ENCODE data around the gene MRPS31. TPM values are rescaled to one million over a fixed set of nuclear protein-coding genes. Genes with fewer than 3 reads are reported as not detected.
A peak's percentile ranks its signal among the peaks of the same experiment; 100 is the strongest.
"Not testable (repeated sequence)": the region's sequence is repeated elsewhere in the genome, so short reads cannot be mapped to it uniquely, and the experiment has no call there.

Gene MRPS31
- polyA plus RNA-seq, 3 donors = 9.5 to 11.4 (median 11.3) TPM

DNA sequence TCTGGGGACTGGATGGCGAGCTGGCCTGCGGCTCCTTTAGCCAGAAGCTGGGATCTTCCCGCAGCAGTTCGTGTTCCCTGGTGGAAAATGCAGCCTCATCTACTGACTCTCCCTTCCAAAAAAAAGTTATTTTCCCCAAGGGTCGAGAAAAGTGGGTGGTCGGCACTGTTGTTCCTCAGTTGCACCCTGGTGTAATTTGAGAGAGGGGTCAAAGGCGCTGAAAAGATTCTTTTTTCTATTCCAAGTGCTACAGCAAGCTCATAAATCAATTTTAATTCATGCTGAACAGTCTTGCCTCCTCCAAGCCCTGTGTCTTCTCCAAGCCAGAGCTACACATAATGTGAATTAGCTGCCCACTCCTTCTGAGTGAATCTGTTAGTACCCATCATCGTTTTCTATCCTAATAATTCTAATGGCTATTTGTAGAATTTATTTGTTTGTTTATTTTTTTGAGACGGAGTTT is 19.2 kb upstream of the MRPS31 start:
- H3K27ac ChIP-seq (ENCODE audit: low read depth in 1 of 2, low read length in 2 of 2) = no peak overlapping the region
- no peaks in the 10 kb centered on the region for H3K9me3 ChIP-seq (replicated peaks in 1 of 2; ENCODE audit: control insufficient read depth in 1 of 2, insufficient read depth in 1 of 2, low read length in 2 of 2)
- H3K36me3 ChIP-seq (replicated peaks in 1 of 2; ENCODE audit: control insufficient read depth in 1 of 2, insufficient read depth in 2 of 2, low read length in 2 of 2) = no peaks in the 10 kb centered on the region
- intact Hi-C loops (cut with micrococcal nuclease) = no loop called here
- H2AFZ ChIP-seq (ENCODE audit: insufficient read depth, low read depth, low read length, poor library complexity, severe bottlenecking) = peak overlapping the region; percentile 91
- Mint-ChIP-seq H3K4me3 (peak overlapping the region; percentile 82 to 85), H3K27ac (peak overlapping the region in 2 of 7 donors; percentile 16 to 50), H3K36me3 (peaks cover 1 to 15% of the 10 kb centered on the region in 2 donors), H3K9me3 (peaks cover 0 to 2% (median 0%) of the 10 kb centered on the region in 7 donors), H3K4me1 (peaks cover 22% of the 10 kb centered on the region), H3K27me3 (ENCODE audit: low read depth in 3 of 3) (peaks cover 0 to 6% (median 0%) of the 10 kb centered on the region in 3 donors)
- no peaks in the 10 kb centered on the region for H3K79me2 ChIP-seq (ENCODE audit: insufficient read depth, low read length)
- H3K4me2 ChIP-seq (replicated peaks; ENCODE audit: extremely low read depth, low read length, poor library complexity, severe bottlenecking) = peak overlapping the region; percentile 92
- H3K27me3 ChIP-seq (ENCODE audit: control insufficient read depth in 2 of 2, insufficient read depth in 2 of 2, low read length in 2 of 2) = no peaks in the 10 kb centered on the region
- no peak for DNase-seq
- H3K4me1 ChIP-seq (ENCODE audit: control insufficient read depth in 1 of 2, insufficient read depth in 2 of 2, low read length in 2 of 2) = peaks cover 12 to 16% of the 10 kb centered on the region in 2 donors
- TF ChIP-seq, protein P1, sequence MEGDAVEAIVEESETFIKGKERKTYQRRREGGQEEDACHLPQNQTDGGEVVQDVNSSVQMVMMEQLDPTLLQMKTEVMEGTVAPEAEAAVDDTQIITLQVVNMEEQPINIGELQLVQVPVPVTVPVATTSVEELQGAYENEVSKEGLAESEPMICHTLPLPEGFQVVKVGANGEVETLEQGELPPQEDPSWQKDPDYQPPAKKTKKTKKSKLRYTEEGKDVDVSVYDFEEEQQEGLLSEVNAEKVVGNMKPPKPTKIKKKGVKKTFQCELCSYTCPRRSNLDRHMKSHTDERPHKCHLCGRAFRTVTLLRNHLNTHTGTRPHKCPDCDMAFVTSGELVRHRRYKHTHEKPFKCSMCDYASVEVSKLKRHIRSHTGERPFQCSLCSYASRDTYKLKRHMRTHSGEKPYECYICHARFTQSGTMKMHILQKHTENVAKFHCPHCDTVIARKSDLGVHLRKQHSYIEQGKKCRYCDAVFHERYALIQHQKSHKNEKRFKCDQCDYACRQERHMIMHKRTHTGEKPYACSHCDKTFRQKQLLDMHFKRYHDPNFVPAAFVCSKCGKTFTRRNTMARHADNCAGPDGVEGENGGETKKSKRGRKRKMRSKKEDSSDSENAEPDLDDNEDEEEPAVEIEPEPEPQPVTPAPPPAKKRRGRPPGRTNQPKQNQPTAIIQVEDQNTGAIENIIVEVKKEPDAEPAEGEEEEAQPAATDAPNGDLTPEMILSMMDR (IDR thresholded peaks at IDR 0.05) = no peak
- 0% methylated on average over 2 of the region's 9 CpGs for WGBS (ENCODE audit: insufficient coverage)
- no peaks in the 10 kb centered on the region for H4K20me1 ChIP-seq (ENCODE audit: insufficient read depth, low read length)
- H3K4me3 ChIP-seq (replicated peaks in 1 of 3; ENCODE audit: low read depth in 2 of 3, low read length in 3 of 3) = peak overlapping the region; percentile 47 to 80 (median 52)
- peak overlapping the region; percentile 62 for H3K9ac ChIP-seq (ENCODE audit: insufficient read depth, low read length, poor library complexity, severe bottlenecking)

DNA sequence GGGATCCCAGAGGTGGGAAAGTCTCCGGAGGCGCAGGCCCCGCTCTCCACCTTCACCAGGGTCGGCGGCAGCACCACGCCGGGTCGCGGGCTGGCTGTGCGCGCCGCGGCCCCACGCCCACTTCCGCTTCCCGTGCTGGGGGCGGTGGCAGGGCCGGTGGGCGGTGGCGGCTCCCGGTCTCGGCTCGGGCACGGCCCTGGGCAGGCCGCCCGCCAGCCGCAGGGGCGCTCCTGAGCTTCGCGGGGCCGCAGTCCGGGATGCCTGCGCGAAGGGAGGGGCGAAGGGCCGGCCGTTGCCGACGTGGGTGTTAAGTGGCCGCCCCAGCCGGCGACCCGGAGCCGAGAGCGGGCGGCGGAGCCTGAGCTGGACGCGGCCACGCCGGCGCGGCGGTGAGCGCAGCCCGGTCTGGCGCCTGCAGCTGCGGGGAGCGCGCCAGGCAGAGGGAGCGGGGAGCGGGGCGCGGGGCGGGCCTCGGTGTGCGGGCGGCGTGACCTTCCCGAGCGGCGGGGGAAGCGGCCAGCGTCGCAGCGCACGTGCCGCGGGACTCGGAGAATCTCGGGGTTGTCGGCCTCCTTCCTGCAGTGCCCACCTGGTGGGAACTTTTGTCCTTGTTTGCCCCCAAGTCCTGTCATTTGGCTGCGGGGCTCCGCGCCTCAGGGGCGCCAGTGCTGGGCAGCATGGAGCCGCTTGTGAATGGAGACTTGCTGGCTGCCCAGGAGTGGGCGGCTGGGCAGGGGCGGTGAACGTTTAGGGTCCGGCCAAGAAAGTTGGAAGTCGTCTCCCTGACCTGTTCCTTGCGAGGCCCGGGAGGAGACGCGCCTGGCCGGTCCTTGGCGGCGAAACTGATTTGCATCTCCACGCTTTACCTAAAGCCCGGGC is 18.5 kb upstream of the MRPS31 start, which contains the start of gene SLC25A15:
Gene SLC25A15 (plus strand): TSS at position 337 of the 879 bp plus-strand sequence. CDS start 3,616 bp downstream, outside the sequence.
- H3K36me3 Mint-ChIP-seq = peaks cover 0 to 9% of the 10 kb centered on the region in 2 donors
- H3K27me3 ChIP-seq (ENCODE audit: control insufficient read depth in 2 of 2, insufficient read depth in 2 of 2, low read length in 2 of 2) = no peaks in the 10 kb centered on the region
- intact Hi-C loops (cut with micrococcal nuclease) = loop anchor here in 1 of 2 donors (10.0 kb wide), 2 partner anchors 125 to 275 kb away; partner anchors contain the start of genes FOXO1 and WBP4
- H3K4me3 ChIP-seq (replicated peaks in 1 of 3; ENCODE audit: low read depth in 2 of 3, low read length in 3 of 3) = peak within 1 kb of the TSS; percentile 47 to 80 (median 52)
- H4K20me1 ChIP-seq (ENCODE audit: insufficient read depth, low read length) = no peaks in the 10 kb centered on the region
- H3K9me3 Mint-ChIP-seq = peaks cover 0 to 2% (median 0%) of the 10 kb centered on the region in 7 donors
- no peaks in the 10 kb centered on the region for H3K9me3 ChIP-seq (replicated peaks in 1 of 2; ENCODE audit: control insufficient read depth in 1 of 2, insufficient read depth in 1 of 2, low read length in 2 of 2)
- TF ChIP-seq, protein P1 (IDR thresholded peaks at IDR 0.05) = peak; percentile 29
- peak within 1 kb of the TSS; percentile 92 for H3K4me2 ChIP-seq (replicated peaks; ENCODE audit: extremely low read depth, low read length, poor library complexity, severe bottlenecking)
- H3K79me2 ChIP-seq (ENCODE audit: insufficient read depth, low read length) = no peaks in the 10 kb centered on the region
- peak within 1 kb of the TSS; percentile 62 for H3K9ac ChIP-seq (ENCODE audit: insufficient read depth, low read length, poor library complexity, severe bottlenecking)
- H3K4me1 ChIP-seq (ENCODE audit: control insufficient read depth in 1 of 2, insufficient read depth in 2 of 2, low read length in 2 of 2) = peaks cover 16 to 20% of the 10 kb centered on the region in 2 donors
- peak within 1 kb of the TSS; percentile 16 to 62 for H3K27ac ChIP-seq (ENCODE audit: low read depth in 1 of 2, low read length in 2 of 2)
- H3K27me3 Mint-ChIP-seq (ENCODE audit: low read depth in 3 of 3) = peaks cover 0 to 6% (median 0%) of the 10 kb centered on the region in 3 donors
- peak within 1 kb of the TSS; percentile 82 to 85 for H3K4me3 Mint-ChIP-seq
- H3K4me1 Mint-ChIP-seq = peaks cover 24% of the 10 kb centered on the region
- peak within 1 kb of the TSS; percentile 91 for H2AFZ ChIP-seq (ENCODE audit: insufficient read depth, low read depth, low read length, poor library complexity, severe bottlenecking)
- peak within 1 kb of the TSS; percentile 21 to 79 (median 42) for H3K27ac Mint-ChIP-seq
- no peaks in the 10 kb centered on the region for H3K36me3 ChIP-seq (replicated peaks in 1 of 2; ENCODE audit: control insufficient read depth in 1 of 2, insufficient read depth in 2 of 2, low read length in 2 of 2)
- under 1% methylated on average over 101 of the region's 101 CpGs for WGBS (ENCODE audit: insufficient coverage)
- DNase-seq = peak; percentile 70 to 71 (median 71)

DNA sequence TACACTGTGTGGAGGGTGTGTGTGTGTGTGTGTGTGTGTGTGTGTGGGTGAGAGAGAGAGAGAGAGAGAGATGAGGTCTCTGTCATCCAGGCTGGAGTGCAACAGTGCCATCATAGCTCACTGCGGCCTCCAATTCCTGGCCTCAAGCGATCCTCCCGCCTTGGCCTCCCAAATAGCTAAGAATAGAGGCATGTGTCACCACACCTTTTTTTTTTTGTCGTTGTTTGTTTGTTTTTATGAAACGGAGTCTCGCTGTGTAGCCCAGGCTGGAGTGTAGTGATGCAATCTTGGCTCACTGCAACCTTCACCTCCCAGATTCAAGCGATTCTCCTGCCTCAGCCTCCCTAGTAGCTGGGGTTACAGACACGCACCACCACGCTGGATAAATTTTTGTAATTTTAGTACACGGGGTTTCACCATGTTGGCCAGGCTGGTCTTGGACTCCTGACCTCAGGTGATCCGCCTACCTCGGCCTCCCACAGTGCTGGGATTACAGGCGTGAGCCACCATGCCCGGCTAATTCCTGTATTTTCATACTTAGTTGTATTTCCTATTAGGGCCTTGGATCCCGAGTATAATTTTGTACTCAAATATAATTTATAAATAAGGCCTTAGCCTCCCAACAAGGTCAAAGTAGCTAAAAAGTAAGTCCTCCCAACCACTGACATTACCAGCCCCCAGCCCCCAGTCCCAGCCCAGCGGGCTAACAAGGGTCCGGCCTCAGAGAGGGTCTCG is 17.7 kb upstream of the MRPS31 start:
- peak overlapping the region; percentile 92 for H3K4me2 ChIP-seq (replicated peaks; ENCODE audit: extremely low read depth, low read length, poor library complexity, severe bottlenecking)
- Mint-ChIP-seq H3K4me1 (peaks cover 32% of the 10 kb centered on the region), H3K4me3 (peak overlapping the region; percentile 35 to 70), H3K27ac (peak overlapping the region; percentile 21 to 79 (median 42))
- 42% methylated on average over 8 of the region's 18 CpGs for WGBS (ENCODE audit: insufficient coverage)
- not testable (repeated sequence) for H3K79me2 ChIP-seq (ENCODE audit: insufficient read depth, low read length); H3K9me3 Mint-ChIP-seq; DNase-seq; H3K36me3 ChIP-seq (replicated peaks in 1 of 2; ENCODE audit: control insufficient read depth in 1 of 2, insufficient read depth in 2 of 2, low read length in 2 of 2); H3K27me3 Mint-ChIP-seq (ENCODE audit: low read depth in 3 of 3); H3K27me3 ChIP-seq (ENCODE audit: control insufficient read depth in 2 of 2, insufficient read depth in 2 of 2, low read length in 2 of 2); H3K9me3 ChIP-seq (replicated peaks in 1 of 2; ENCODE audit: control insufficient read depth in 1 of 2, insufficient read depth in 1 of 2, low read length in 2 of 2); H4K20me1 ChIP-seq (ENCODE audit: insufficient read depth, low read length); H3K36me3 Mint-ChIP-seq
- H3K4me3 ChIP-seq (replicated peaks in 1 of 3; ENCODE audit: low read depth in 2 of 3, low read length in 3 of 3) = peak overlapping the region; percentile 47 to 80 (median 51)
- peaks cover 24 to 28% of the 10 kb centered on the region in 2 donors for H3K4me1 ChIP-seq (ENCODE audit: control insufficient read depth in 1 of 2, insufficient read depth in 2 of 2, low read length in 2 of 2)
- peak overlapping the region; percentile 91 for H2AFZ ChIP-seq (ENCODE audit: insufficient read depth, low read depth, low read length, poor library complexity, severe bottlenecking)
- intact Hi-C loops (cut with micrococcal nuclease) = loop anchor here in 1 of 2 donors (10.0 kb wide), 2 partner anchors 124 to 276 kb away; partner anchors contain the start of genes FOXO1 and WBP4
- H3K9ac ChIP-seq (ENCODE audit: insufficient read depth, low read length, poor library complexity, severe bottlenecking) = peak overlapping the region; percentile 62
- peak overlapping the region; percentile 16 to 62 for H3K27ac ChIP-seq (ENCODE audit: low read depth in 1 of 2, low read length in 2 of 2)

Data from CD14-positive monocyte (primary cell).